K562 (cell line): ENCODE results near the gene NOTCH1. TPM values are rescaled to one million over a fixed set of nuclear protein-coding genes. Genes with fewer than 3 reads are reported as not detected.

Experiments
- ARID2 ChIP-seq: fragments of 450-650 bp; IDR thresholded peaks from 2 replicates; pipeline ENCODE4 v1.6.1; 2017; ENCODE audit warnings: antibody characterized with exemption, mild to moderate bottlenecking
- CTCFL ChIP-seq: IDR thresholded peaks from 2 replicates; pipeline ENCODE4 v1.6.1; 2011; ENCODE audit warnings: borderline replicate concordance, low read depth, mild to moderate bottlenecking, moderate library complexity, low read length; ENCODE audit not compliant: insufficient read depth, poor library complexity, severe bottlenecking
- GABPA ChIP-seq: fragments of 200-800 bp; sonication (Bioruptor generic); conservative IDR thresholded peaks from 2 replicates; pipeline ENCODE4 v1.6.1; 2016; ENCODE audit warnings: low read depth, missing genetic modification characterization, missing compliant biosample characterization
- NR4A1 ChIP-seq, 2 experiments: fragments of 250-450 bp in 1 of 2; fragments of 450-650 bp in 1 of 2; sonication (Bioruptor Pico) in 1 of 2; IDR thresholded peaks; 2 replicates each; pipeline versions ENCODE4 v1.4.0 to v1.6.1; 2016 to 2020; ENCODE audit warnings: mild to moderate bottlenecking in 2 of 2, missing compliant biosample characterization in 1 of 2, missing genetic modification characterization in 1 of 2, moderate library complexity in 1 of 2
- TEAD4 ChIP-seq, 2 experiments: sonication (generic) in 1 of 2; formaldehyde crosslinking in 1 of 2; IDR thresholded peaks; 2 replicates each; pipeline versions ENCODE4 v1.6.1 to v1.8.0; 2012 to 2022; ENCODE audit warnings: borderline replicate concordance in 1 of 2, inconsistent platforms in 1 of 2, low read length in 1 of 2, mild to moderate bottlenecking in 1 of 2, missing genetic modification reagents in 1 of 2
- YY1 ChIP-seq, 3 experiments: IDR thresholded peaks; 2 replicates each; pipeline ENCODE4 v1.6.1; 2011; ENCODE audit warnings: low read length in 2 of 3, mild to moderate bottlenecking in 2 of 3, moderate library complexity in 2 of 3, borderline replicate concordance in 1 of 3, control low read depth in 1 of 3, low read depth in 1 of 3; ENCODE audit not compliant: insufficient read depth in 3 of 3, insufficient replicate concordance in 2 of 3, control insufficient read depth in 1 of 3, insufficient read length in 1 of 3; ENCODE audit errors: extremely low read depth in 1 of 3
- polyA plus RNA-seq, 8 experiments: library from polyadenylated mRNA; depleted of rRNA in 4 of 8; stranded (reverse) in 5 of 8; unstranded in 3 of 8; fragments of >200 nt; fragmentation: Nextera tagmentation in 2 of 8; fragmentation: Illumina TruSeq in 1 of 8; extraction: Ambion mirVana in 2 of 8; extraction: Trizol in 1 of 8; gene quantifications; 2 replicates each; pipeline versions ENCODE4 v1.2.1 to v1.2.3, GENCODE V29; 2011 to 2014; ENCODE audit warnings: inconsistent platforms in 1 of 8, missing spikeins in 1 of 8
- total RNA-seq, 7 experiments: library from RNA; depleted of rRNA in 6 of 7; stranded (reverse); fragments of >200 nt in 6 of 7; fragmentation: Illumina TruSeq in 2 of 7; extraction: Trizol in 2 of 7; gene quantifications; 2 replicates each; pipeline versions ENCODE4 v1.2.1 to v1.2.3, GENCODE V29; 2011 to 2021; ENCODE audit warnings: low replicate concordance in 1 of 7
- TF ChIP-seq, protein P1 (sequence below): sonication (generic); formaldehyde crosslinking; IDR thresholded peaks from 2 replicates; pipeline ENCODE4 v1.8.0; 2023; ENCODE audit warnings: mild to moderate bottlenecking, missing genetic modification reagents

Gene NOTCH1
- total and polyA plus RNA-seq, 9 of the 15 experiments (the other 6 are each of a cell fraction or from before 2014, with no cell fraction given), result 0.03 to 31.4 (median 2.3) TPM

GRCh38 chr9:136569526-136570148 lies 23.8 kb upstream of the NOTCH1 start (continued):
- TF ChIP-seq TEAD4 (IDR thresholded peaks at IDR 0.05; ENCODE audit: low read length), result no peak
- no peak; the same call in 1 of the 2 replicates for TF ChIP-seq TEAD4 (CRISPR knock-in tag; IDR thresholded peaks at IDR 0.05; ENCODE audit: borderline replicate concordance)
- peak; percentile 25; the same call in 1 of the 2 replicates for TF ChIP-seq ARID2
- TF ChIP-seq GABPA, result no peak
- no peak for TF ChIP-seq CTCFL
- no peak for TF ChIP-seq NR4A1 (CRISPR knock-in tag; IDR thresholded peaks at IDR 0.05)
- no peak for TF ChIP-seq NR4A1 (tag; IDR thresholded peaks at IDR 0.05)
- TF ChIP-seq YY1 (IDR thresholded peaks at IDR 0.05; ENCODE audit: borderline replicate concordance in 1 of 3, control insufficient read depth in 1 of 3, extremely low read depth in 1 of 3, insufficient read depth in 3 of 3, insufficient read length in 1 of 3, insufficient replicate concordance in 2 of 3, low read depth in 1 of 3, low read length in 2 of 3), result no peak
- TF ChIP-seq, protein P1, sequence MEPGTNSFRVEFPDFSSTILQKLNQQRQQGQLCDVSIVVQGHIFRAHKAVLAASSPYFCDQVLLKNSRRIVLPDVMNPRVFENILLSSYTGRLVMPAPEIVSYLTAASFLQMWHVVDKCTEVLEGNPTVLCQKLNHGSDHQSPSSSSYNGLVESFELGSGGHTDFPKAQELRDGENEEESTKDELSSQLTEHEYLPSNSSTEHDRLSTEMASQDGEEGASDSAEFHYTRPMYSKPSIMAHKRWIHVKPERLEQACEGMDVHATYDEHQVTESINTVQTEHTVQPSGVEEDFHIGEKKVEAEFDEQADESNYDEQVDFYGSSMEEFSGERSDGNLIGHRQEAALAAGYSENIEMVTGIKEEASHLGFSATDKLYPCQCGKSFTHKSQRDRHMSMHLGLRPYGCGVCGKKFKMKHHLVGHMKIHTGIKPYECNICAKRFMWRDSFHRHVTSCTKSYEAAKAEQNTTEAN, result peak; percentile 91
- TF ChIP-seq, all 486 proteins: peak for 6
